GM19025 (cell line): ENCODE results near the gene ARMC9.
A peak's percentile ranks its signal among the peaks of the same experiment; 100 is the strongest.
"Not testable (repeated sequence)": the region's sequence is repeated elsewhere in the genome, so short reads cannot be mapped to it uniquely, and the experiment has no call there.

ENCODE experiments used
- ATAC-seq: cut with Tn5 transposase; IDR thresholded peaks from one replicate; pipeline ENCODE4 v1.9.1; 2021; ENCODE audit warnings: mild to moderate bottlenecking, low read depth, moderate library complexity; ENCODE audit not compliant: unreplicated experiment

Gene ARMC9, protein sequence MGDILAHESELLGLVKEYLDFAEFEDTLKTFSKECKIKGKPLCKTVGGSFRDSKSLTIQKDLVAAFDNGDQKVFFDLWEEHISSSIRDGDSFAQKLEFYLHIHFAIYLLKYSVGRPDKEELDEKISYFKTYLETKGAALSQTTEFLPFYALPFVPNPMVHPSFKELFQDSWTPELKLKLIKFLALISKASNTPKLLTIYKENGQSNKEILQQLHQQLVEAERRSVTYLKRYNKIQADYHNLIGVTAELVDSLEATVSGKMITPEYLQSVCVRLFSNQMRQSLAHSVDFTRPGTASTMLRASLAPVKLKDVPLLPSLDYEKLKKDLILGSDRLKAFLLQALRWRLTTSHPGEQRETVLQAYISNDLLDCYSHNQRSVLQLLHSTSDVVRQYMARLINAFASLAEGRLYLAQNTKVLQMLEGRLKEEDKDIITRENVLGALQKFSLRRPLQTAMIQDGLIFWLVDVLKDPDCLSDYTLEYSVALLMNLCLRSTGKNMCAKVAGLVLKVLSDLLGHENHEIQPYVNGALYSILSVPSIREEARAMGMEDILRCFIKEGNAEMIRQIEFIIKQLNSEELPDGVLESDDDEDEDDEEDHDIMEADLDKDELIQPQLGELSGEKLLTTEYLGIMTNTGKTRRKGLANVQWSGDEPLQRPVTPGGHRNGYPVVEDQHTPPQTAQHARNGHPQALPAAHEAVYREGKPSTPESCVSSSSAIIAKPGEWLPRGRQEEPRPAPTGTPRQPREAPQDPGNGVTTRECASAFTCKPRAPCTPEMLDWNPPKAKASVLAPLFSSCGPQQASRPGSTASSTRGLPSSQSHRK

DNA sequence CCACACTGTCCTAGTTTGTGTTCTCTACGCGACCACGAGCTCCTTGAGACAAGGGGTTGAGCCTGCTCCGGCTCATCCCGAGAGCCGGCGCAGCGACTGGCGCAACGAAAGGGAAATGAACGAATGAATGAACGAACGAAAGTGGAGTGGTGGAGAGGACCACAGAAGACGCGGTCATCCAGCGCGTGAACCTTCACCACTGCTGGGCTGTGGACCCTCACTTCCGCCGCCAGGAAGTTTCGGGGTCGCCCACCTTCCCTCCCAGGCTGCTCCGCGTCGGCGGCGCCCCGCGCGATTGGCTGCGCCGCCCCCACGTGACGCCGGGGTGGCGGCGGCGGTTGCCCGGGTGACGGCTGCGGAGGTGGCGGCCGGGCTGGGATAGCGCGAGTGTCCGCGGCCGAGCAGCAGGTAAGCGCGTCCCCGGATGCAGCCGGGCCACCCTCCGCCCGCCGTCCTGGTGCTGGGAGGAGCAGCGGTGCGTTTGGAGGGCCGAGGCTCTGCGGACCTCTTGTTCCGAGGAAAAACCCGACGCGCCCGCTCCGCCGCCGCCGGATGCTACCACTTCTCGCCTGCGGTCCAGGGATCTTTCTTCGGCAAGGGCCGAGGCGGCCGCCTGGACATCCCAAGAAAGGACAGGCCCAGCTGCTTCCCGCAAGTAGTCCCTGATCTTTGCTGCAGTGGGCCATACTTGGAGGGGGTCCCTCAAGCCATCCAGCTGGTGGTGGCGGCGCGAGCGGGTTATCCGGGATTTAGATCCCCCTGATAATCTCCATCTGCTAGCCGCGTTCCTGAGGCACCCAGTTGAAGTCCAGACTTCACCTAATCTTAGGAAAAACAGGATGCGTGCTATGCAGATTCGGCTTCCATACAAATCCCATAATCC is at the start of gene ARMC9:
TSS of gene ARMC9 (plus strand) at position 341 of the 883 bp plus-strand sequence. CDS start 7,608 bp downstream, outside the sequence.
- peak; percentile 98 for ATAC-seq

DNA sequence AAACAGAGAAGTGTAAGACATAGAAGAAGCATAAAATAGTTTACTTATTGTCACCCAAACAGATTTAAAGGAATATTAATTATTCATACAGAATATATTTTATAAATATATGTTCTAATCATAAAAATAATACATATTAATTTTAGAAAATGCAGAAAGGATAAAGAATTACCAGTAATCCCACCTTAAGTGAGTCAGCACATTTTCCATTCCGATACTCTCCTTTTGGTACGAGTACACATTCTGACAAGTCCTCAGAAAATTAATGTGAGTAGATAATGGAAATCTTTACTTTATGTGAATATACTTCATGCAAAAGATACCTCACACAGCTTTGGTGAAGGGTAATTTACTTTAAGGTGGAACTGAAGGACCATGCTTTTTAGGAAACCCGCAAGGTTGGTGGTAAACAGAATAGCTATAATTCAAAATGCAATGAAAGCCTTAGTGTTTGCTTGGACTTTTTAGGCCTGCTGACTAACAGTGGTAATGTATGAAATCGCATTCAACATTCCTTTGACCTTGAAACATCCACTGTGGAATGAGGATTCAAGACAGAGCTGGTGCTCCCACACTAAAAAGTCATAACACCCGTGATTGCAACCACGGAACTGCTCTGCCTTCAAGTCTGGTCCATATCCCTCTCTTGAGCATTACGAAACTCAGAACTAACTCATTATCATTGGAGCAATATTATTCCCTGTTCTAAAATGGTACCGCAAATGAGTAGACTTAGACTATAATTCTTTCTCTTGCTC is 45.5 kb upstream of the ARMC9 start:
- no peak for ATAC-seq

DNA sequence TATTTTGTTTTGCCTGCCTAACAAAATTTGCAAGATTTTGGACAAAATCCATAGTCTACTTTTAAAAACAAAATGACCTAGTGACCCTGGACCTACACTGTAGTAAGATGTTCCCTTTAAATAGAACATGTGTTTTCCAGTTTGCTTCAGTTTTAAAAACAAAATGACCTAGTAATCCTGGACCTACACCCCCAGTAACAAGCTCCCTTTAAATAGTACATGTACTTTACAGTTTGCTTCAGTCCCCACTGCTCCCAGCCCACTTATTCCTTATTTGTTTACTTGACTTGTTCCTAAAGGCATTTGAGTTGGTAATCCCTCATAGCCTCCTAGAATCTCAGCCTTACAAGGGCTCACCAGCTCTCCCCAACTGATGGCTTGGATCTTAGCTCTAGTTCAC is 39.1 kb upstream of the ARMC9 start:
- no peak for ATAC-seq

DNA sequence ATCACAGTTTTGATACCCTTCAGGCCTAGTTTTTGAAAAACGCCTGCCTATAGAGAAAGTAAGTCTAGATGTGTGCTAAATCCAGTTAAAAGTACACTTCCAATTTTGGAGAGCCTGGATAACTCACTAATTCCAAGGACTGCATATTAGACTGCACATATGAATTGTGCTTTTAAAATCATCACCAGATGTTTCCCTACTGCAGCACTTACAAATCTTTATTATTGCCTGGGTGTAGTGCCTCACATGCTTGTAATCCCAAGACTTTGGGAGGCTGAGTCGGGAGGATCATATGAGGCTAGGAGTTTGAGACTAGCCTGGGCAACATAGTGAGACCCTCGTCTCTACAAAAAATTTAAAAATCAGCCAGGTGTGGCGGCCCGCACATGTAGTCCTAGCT is 37.7 kb upstream of the ARMC9 start:
- no peak for ATAC-seq

DNA sequence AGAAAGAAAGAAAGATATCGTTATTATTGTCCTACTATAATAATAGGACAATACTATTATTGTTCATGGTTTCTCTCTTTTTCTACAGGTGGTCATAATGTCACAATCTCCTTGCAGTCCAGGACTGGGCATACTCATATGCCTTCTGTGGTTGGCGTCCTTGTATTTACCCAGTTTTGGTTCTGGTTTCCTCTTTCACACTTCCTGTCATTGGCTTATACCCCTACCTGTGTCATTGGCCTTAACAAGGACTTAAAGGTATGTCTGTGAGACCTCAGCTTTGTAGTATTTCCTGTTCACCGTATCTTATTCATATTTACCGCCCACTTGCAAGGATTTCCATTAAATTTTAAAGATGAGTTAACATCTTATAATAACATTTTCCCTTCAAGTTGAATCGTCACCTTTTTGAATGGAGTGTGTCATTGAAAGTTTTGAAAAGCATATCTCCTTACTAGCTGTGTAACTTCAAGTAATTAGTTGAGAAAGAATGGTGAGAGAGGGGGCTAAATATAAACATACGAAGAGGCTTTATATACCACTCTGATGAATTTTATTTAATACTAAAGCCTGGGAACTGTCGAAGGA is 37.1 kb upstream of the ARMC9 start:
- no peak for ATAC-seq

DNA sequence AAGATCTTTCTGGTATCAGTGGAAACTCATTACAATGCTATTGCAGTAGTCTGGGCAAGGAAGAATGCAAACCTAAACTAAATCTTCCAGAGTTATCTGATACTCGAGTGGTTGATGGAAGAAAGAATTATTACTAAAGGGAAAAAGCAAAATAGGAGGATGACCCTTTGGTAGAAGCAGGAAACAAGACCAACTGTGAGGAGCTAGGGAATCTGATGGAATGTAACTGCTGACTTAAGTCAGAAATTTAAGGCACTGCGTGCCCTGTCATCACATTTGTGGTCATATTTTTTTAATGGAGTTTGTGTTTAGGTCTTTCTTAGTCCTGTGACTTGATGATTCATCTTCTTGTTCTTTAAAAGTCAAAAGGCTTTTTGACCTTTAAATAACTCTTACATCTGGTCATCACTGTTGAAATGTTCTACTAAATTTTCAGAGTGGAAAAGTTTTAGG is 36.5 kb upstream of the ARMC9 start:
- no peak for ATAC-seq

DNA sequence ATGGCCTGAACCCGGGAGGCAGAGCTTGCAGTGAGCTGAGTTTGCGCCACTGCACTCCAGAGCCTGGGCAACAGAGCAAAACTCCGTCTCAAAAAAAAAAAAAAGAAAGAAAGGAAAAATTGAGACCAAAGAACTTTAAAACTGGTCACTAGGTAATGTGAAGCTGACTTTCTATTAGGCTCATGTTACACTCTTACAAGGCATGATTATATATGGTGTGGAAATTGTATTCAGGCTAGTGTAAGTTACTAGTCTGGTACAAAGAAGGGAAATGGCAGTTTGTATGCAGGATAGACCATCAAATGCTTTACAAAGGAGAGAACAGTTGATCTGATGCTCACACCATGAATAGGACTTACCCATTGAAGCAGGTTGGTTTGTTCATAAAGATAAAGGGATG is 35.4 kb upstream of the ARMC9 start:
- ATAC-seq = no peak

DNA sequence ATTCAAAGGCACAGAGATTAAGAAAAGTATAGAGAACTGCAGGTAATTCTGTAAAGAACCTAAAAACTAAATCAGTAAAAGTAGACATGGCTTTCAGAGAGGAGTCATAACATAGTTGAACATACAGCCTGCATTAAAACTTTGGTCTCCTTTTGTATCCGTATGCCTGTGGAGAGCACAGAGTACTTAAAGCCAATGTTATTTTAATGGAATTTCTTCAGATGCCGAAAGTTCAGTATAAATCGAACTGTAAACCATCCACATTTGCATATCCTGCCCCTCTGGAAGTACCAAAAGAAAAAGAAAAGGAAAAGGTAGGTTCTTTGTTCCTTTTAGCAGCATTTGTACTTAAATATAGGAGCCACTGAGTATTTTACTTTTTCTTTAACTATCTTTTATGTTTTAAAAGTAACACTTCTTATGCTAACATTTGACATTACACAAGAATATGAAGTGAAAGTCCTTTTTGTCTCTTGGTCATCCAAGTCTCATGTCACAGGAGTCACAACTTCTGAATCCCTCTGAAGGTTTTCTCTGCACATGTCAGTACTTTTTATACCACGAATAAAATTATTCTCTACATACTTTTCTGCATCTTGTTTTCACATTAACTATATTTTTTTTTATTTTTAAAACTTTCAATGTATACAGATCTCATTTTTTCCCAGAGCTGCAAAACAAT is 34.9 kb upstream of the ARMC9 start:
- no peak for ATAC-seq

DNA sequence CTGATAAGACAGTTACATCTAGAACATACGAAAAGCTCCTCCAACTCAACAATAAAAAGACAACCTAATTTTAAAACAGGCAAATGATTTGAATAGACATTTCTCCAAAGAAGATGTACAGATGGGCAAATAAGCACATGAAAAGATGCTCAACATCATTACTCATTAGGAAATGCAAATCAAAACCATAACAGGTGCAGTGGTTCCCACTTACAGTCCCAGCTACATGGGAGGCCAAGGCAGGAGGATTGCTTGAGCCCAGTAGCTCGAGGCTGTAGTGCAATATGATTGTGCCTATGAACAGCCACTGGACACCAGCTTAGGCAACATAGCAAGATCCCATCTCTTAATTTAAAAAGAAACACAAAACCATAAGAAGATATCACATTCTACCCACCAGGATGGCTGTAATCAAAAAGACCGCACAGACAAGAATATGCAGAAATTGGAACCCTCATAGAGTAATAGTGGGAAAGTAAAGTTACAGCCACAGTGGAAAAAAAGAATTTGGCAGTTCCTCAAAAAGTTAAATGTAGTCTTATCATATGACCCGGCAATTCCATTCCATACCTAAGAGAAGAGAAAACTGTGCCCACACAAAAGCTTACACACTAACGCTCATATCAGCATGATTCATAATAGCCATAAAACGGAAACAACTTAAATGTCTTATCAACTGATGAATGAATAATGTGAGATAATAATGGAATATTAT is 30.5 kb upstream of the ARMC9 start:
- ATAC-seq = no peak

DNA sequence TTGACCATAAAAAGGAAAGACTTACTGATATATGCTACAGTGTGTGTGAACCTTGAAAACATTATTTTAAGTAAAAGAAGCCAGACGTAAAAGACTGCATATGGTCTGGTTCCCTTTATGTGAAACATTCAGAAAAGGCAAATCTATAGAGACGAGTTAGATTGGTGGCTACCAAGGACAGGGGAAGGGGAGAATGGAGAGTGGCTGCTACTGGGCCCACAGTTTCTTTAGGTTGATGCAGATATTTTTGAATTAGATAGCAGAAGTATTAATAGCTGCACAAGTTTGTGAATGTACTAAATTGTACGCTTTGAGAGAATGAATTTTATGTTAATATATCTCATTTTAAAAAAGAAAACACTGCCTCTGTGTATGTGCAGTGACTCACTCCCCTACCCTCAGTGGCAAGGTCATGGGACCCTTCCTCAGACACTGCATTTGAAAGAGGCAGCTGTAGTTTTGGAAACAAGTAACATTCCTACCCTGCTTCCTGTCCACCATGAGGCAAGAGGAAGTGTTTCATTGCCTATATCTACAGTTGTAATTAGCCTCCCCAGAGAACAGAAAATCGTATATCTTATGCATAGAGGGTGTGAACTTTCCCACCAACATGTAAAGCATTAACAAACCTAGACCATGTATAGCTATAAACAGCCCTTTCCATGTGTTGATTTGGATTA is 29.8 kb upstream of the ARMC9 start:
- ATAC-seq = no peak

DNA sequence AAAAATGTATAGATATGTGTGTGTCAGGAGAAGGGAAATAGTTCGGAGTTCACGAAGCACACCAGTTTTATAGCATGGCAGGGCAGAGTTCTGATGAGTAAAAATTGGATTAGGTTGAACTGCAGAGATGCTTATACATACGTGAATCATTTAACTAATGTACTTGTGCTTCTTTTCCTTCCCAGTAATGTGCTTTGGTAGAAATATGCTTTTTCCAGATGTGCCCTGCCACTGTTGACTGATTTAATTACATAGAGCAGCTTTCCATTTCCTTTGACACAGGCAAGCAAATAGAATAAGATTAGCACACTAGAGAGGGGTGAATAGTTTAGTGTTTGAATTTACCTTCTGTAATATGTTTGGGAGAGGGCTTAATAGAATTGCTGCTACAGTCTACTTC is 28.9 kb upstream of the ARMC9 start:
- ATAC-seq = no peak

DNA sequence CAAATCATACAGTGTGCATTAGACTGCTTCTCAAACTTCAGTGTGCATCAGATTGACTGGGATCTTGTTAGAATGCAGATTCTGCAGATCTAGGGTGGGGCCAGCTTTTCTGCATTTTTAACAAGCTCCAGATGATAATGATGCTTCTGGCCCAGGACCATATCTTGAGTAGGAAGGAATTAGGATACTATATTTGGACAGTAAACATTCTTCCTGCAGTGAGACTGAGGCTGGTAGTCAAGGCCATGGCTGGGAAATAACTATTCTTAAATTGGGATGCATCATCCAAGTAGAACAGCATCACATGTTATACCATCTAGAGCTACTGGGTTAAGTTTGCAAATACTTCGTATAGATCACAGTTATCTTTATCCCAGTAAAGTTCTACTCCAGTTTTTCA is 28.4 kb upstream of the ARMC9 start:
- ATAC-seq = no peak

DNA sequence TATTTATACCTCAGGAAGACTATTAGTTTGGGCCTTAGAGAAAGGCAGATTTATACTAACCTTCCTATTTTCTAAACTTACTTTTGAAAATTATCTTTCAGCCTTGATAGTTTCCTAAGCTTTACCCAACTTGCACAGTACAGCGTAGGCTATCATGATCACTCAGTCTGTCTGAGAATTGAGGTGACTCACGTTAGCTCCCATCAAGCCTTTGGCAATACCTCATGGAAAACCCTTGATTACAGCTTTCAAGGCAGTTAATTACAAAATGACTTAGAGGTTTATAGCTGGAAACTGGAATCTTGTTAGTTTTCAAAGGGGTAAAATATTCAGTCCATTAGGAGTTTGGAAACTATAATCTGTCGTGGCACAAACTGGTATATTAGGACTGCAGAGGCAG is 26.4 kb upstream of the ARMC9 start:
- no peak for ATAC-seq

DNA sequence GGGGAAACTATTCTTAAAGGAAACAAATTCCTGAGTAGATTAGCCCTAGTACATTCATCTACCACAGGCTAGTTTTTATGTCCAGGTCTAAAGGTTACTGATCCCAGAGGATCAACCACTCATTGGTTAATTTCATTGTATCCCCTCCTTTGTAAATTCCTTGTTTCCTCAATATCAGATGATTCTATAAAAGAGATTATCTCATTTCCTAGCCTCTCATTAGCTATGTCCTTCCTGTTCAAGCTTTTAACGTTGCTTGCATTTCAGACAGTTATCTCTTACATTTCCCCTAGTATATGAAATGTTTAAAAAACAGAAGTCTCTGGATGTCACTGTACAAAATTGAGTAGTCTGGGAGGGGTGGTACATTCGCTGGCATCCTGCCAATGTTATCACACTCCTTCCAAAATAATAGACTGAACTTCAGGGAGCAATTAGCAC is 24.2 kb upstream of the ARMC9 start:
- no peak for ATAC-seq

DNA sequence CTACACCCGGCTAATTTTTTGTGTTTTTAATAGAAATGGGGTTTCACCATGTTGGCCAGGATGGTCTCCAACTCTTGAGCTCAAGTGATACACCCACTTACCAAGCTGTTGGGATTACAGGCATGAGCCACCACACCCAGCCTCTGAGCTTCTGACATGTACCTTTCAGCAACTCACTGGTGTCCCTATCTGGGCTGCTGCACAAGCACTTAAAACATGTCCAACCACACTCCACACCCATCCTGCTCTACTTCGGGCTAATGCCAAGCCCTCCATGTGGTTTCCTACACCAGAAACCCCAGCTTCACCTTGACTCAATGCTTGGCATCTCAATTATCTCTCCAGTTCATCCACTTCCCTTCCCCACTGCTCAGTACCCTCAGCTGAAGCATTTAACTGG is 22.4 kb upstream of the ARMC9 start:
- no peak for ATAC-seq

DNA sequence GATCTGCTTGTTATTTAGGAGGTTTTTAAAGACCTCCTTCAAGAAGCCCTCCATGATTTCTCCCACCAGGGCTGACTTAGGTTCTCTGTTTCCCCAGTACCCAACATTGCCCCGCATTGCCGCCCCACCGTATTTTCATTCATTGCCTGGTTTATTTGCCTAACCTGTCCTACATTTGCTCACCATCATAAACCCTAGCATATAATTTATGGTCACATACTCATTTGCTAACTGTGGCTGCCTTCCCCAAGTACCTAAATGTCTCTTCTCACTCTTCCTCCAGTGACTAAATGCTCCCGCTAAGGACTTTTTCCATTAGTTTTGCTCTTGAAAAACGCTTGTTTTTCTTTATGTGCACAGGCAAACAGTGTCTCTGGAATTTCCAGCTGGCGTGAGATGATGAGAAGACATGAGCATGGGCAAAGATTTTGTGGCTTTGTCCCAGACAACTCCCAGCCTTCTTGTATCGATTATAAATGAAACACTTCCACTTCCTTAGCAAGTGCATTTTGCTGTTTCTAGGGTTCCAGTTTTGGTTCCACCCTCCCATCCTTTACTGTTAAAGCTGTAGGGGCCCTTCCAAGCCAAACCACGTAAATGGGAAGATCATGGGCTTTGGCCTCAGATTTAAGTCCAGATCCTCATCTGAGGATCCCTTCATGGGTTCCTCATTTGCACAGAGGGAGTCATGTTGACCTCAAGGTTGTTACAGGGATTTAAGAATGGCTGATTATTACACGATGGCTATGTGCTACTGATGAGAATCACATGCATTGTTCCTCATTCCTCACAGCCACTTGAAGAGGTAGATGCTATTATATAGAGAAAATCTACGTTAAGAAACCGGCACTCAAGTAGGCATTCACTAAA is 21.0 kb upstream of the ARMC9 start:
- no peak for ATAC-seq

DNA sequence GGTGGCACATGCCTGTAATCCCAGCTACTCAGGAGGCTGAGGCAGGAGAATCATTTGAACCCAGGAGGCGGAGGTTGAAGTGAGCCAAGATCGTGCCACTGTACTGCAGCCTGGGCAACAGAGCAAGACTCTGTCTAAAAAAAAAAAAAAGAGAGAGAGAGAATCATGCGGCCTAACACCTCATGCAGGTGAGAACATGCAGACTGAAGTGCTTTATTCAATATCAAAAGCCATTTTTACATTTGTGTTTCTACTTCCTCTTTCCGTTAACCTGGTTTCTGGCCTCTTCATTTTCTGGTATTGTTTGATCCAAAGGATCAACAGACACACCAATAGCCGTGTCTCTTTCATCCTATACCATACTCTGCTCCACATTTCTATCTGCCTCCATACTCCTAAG is 19.6 kb upstream of the ARMC9 start:
- not testable (repeated sequence) for ATAC-seq
